NAMALWA (cell line): Measurements from ENCODE around the gene PLAC8L1.

ENCODE experiments used
- DNase-seq: peaks from one replicate; pipeline ENCODE4 v3.0.0-alpha.2; 2015; ENCODE audit warnings: low spot score

The PLAC8L1 gene

GRCh38 chr5:146079695-146080373 is 25.5 kb downstream of the PLAC8L1 start:
- no peak for DNase-seq

GRCh38 chr5:146078566-146078965 is 26.8 kb downstream of the PLAC8L1 start:
- DNase-seq, result no peak

- peak; percentile 16 for DNase-seq
Measured at GRCh38 chr5:146076455-146076854, 28.9 kb downstream of the PLAC8L1 start.

GRCh38 chr5:146076028-146076427 is 29.3 kb downstream of the PLAC8L1 start:
- DNase-seq, result no peak

GRCh38 chr5:146073239-146073900 is 32.0 kb downstream of the PLAC8L1 start:
- DNase-seq, result no peak

GRCh38 chr5:146072595-146072994 is 32.8 kb downstream of the PLAC8L1 start:
- DNase-seq, result no peak

- no peak for DNase-seq
Measured at GRCh38 chr5:146071171-146071570, 34.2 kb downstream of the PLAC8L1 start.

GRCh38 chr5:146070746-146071145 is 34.6 kb downstream of the PLAC8L1 start:
- no peak for DNase-seq

- DNase-seq, result no peak
Measured at GRCh38 chr5:146069780-146070099, 35.6 kb downstream of the PLAC8L1 start.

- no peak for DNase-seq
Measured at GRCh38 chr5:146068977-146069779, 36.2 kb downstream of the PLAC8L1 start.

GRCh38 chr5:146068206-146068605 is 37.2 kb downstream of the PLAC8L1 start:
- DNase-seq, result no peak

GRCh38 chr5:146066968-146067367 is 38.4 kb downstream of the PLAC8L1 start:
- DNase-seq, result no peak

- no peak for DNase-seq
Measured at GRCh38 chr5:146060221-146060585, 45.2 kb downstream of the PLAC8L1 start.

GRCh38 chr5:146059460-146060220 is 45.7 kb downstream of the PLAC8L1 start:
- no peak for DNase-seq

- DNase-seq, result no peak
Measured at GRCh38 chr5:146055432-146055831, 49.9 kb downstream of the PLAC8L1 start.

GRCh38 chr5:146052780-146053179 is 52.6 kb downstream of the PLAC8L1 start:
- peak; percentile 39 for DNase-seq

GRCh38 chr5:146051678-146052077 is 53.7 kb downstream of the PLAC8L1 start:
- DNase-seq, result no peak

GRCh38 chr5:146050086-146050485 is 55.3 kb downstream of the PLAC8L1 start:
- DNase-seq, result no peak

- DNase-seq, result no peak
Measured at GRCh38 chr5:146049704-146050026, 55.7 kb downstream of the PLAC8L1 start.

GRCh38 chr5:146048994-146049703 is 56.2 kb downstream of the PLAC8L1 start:
- DNase-seq, result peak; percentile 42

GRCh38 chr5:146047396-146047795 is 58.0 kb downstream of the PLAC8L1 start:
- DNase-seq, result no peak

- DNase-seq, result no peak
Measured at GRCh38 chr5:146043722-146044121, 61.7 kb downstream of the PLAC8L1 start.
